K562 (cell line): ENCODE data around the gene GMPR. TPM values are rescaled to one million over a fixed set of nuclear protein-coding genes. Genes with fewer than 3 reads are reported as not detected.
A peak's percentile ranks its signal among the peaks of the same experiment; 100 is the strongest.

ENCODE experiments used
- ATF7 ChIP-seq: fragments of 450-650 bp; IDR thresholded peaks from 2 replicates; pipeline ENCODE4 v1.7.1; 2014; ENCODE audit warnings: mild to moderate bottlenecking, moderate library complexity
- CC2D1A ChIP-seq: fragments of 450-650 bp; IDR thresholded peaks from 2 replicates; pipeline ENCODE4 v1.6.1; 2017; ENCODE audit warnings: mild to moderate bottlenecking
- FOXJ2 ChIP-seq: fragments of 200-800 bp; sonication (Bioruptor generic); IDR thresholded peaks from 2 replicates; pipeline ENCODE4 v1.6.1; 2016; ENCODE audit warnings: missing genetic modification characterization, missing compliant biosample characterization
- GTF2F1 ChIP-seq: IDR thresholded peaks from 2 replicates; pipeline ENCODE4 v1.6.1; 2011; ENCODE audit warnings: low read depth, low read length, improper control_type of control experiment
- HMG20B ChIP-seq: fragments of 250-450 bp; sonication (Bioruptor Pico); IDR thresholded peaks from 2 replicates; pipeline ENCODE4 v1.5.0; 2021; ENCODE audit warnings: mild to moderate bottlenecking
- IFI16 ChIP-seq: fragments of 250-450 bp; sonication (Bioruptor Pico); IDR thresholded peaks from 2 replicates; pipeline ENCODE4 v2.1.2; 2022; ENCODE audit warnings: mild to moderate bottlenecking, inconsistent platforms
- KHSRP ChIP-seq: fragments of 450-650 bp; IDR thresholded peaks from 2 replicates; pipeline ENCODE4 v1.6.1; 2017
- KLF13 ChIP-seq: fragments of 450-650 bp; IDR thresholded peaks from 2 replicates; pipeline ENCODE4 v1.6.1; 2016; ENCODE audit warnings: missing genetic modification characterization, low read depth, mild to moderate bottlenecking, missing compliant biosample characterization, moderate library complexity, borderline replicate concordance
- MAFF ChIP-seq: IDR thresholded peaks from 2 replicates; pipeline ENCODE4 v1.6.1; 2012; ENCODE audit warnings: low read length, improper control_type of control experiment
- MYBL2 ChIP-seq, 2 experiments: fragments of 450-650 bp in 1 of 2; sonication (generic) in 1 of 2; formaldehyde crosslinking in 1 of 2; IDR thresholded peaks; 2 replicates each; pipeline versions ENCODE4 v1.6.1 to v1.8.1; 2017 to 2022; ENCODE audit warnings: borderline replicate concordance in 1 of 2, inconsistent platforms in 1 of 2, low read depth in 1 of 2, mild to moderate bottlenecking in 1 of 2, missing genetic modification reagents in 1 of 2, moderate library complexity in 1 of 2
- NFRKB ChIP-seq: fragments of 450-650 bp; IDR thresholded peaks from 2 replicates; pipeline ENCODE4 v1.6.1; 2016; ENCODE audit warnings: low read depth
- PCBP2 ChIP-seq: fragments of 200-400 bp; formaldehyde crosslinking; IDR thresholded peaks from 2 replicates; pipeline ENCODE4 v1.6.1; 2018; ENCODE audit warnings: low read length, low read depth, mild to moderate bottlenecking, moderate library complexity; ENCODE audit not compliant: poor library complexity, severe bottlenecking
- RB1 ChIP-seq: fragments of 450-650 bp; IDR thresholded peaks from 2 replicates; pipeline ENCODE4 v1.6.1; 2017; ENCODE audit warnings: low read depth, mild to moderate bottlenecking
- RBBP5 ChIP-seq: fragments of 200-600 bp; sonication (generic); IDR thresholded peaks from 2 replicates; pipeline ENCODE4 v1.6.1; 2012; ENCODE audit warnings: borderline replicate concordance, mild to moderate bottlenecking, low read length, control low read depth, inconsistent platforms; ENCODE audit not compliant: insufficient read depth, poor library complexity, severe bottlenecking
- RBM34 ChIP-seq: fragments of 200-400 bp; formaldehyde crosslinking; IDR thresholded peaks from 2 replicates; pipeline ENCODE4 v1.6.1; 2018; ENCODE audit warnings: low read length, borderline replicate concordance; ENCODE audit not compliant: insufficient read depth
- RCOR1 ChIP-seq, 2 experiments: IDR thresholded peaks; 2 replicates each; pipeline ENCODE4 v1.6.1; 2012; ENCODE audit warnings: low read depth in 2 of 2, low read length in 2 of 2, borderline replicate concordance in 1 of 2, improper control_type of control experiment in 1 of 2
- SETDB1 ChIP-seq: IDR thresholded peaks from one replicate; pipeline ENCODE4 v1.6.1; 2012; ENCODE audit warnings: low read length, control low read depth, inconsistent platforms
- TEAD1 ChIP-seq, 2 experiments: fragments of 450-650 bp in 1 of 2; sonication (generic) in 1 of 2; formaldehyde crosslinking; IDR thresholded peaks; 2 replicates each; pipeline versions ENCODE4 v1.4.0 to v1.8.0; 2020 to 2022; ENCODE audit warnings: mild to moderate bottlenecking in 2 of 2, missing genetic modification reagents in 1 of 2
- TEAD2 ChIP-seq: fragments of 450-650 bp; IDR thresholded peaks from 2 replicates; pipeline ENCODE4 v1.6.1; 2016; ENCODE audit warnings: missing genetic modification characterization, control low read depth, missing compliant biosample characterization
- WHSC1 ChIP-seq: IDR thresholded peaks from one replicate; pipeline ENCODE4 v1.6.1; 2012; ENCODE audit warnings: low read length, control low read depth, inconsistent platforms
- ZNF232 ChIP-seq: sonication (generic); formaldehyde crosslinking; IDR thresholded peaks from 2 replicates; pipeline ENCODE4 v1.8.0; 2022; ENCODE audit warnings: mild to moderate bottlenecking, missing genetic modification reagents
- polyA plus RNA-seq, 8 experiments: library from polyadenylated mRNA; depleted of rRNA in 4 of 8; stranded (reverse) in 5 of 8; unstranded in 3 of 8; fragments of >200 nt; fragmentation: Nextera tagmentation in 2 of 8; fragmentation: Illumina TruSeq in 1 of 8; extraction: Ambion mirVana in 2 of 8; extraction: Trizol in 1 of 8; gene quantifications; 2 replicates each; pipeline versions ENCODE4 v1.2.1 to v1.2.3, GENCODE V29; 2011 to 2014; ENCODE audit warnings: inconsistent platforms in 1 of 8, missing spikeins in 1 of 8
- total RNA-seq, 7 experiments: library from RNA; depleted of rRNA in 6 of 7; stranded (reverse); fragments of >200 nt in 6 of 7; fragmentation: Illumina TruSeq in 2 of 7; extraction: Trizol in 2 of 7; gene quantifications; 2 replicates each; pipeline versions ENCODE4 v1.2.1 to v1.2.3, GENCODE V29; 2011 to 2021; ENCODE audit warnings: low replicate concordance in 1 of 7
- TF ChIP-seq, protein P1 (sequence below): fragments of 450-650 bp; formaldehyde crosslinking; IDR thresholded peaks from 2 replicates; pipeline ENCODE4 v1.4.0; 2020; ENCODE audit warnings: mild to moderate bottlenecking, mixed read lengths
- TF ChIP-seq, protein P2 (sequence below): IDR thresholded peaks from 2 replicates; pipeline ENCODE4 v1.6.1; 2016; ENCODE audit warnings: missing genetic modification characterization, missing compliant biosample characterization
- TF ChIP-seq, protein P3 (sequence below): fragments of 250-450 bp; sonication (Bioruptor Pico); IDR thresholded peaks from 2 replicates; pipeline ENCODE4 v1.5.0; 2021

GMPR gene
- total and polyA plus RNA-seq, 9 of the 15 experiments (the other 6 are each of a cell fraction or from before 2014, with no cell fraction given), result 34.6 to 83.7 (median 49.8) TPM

DNA sequence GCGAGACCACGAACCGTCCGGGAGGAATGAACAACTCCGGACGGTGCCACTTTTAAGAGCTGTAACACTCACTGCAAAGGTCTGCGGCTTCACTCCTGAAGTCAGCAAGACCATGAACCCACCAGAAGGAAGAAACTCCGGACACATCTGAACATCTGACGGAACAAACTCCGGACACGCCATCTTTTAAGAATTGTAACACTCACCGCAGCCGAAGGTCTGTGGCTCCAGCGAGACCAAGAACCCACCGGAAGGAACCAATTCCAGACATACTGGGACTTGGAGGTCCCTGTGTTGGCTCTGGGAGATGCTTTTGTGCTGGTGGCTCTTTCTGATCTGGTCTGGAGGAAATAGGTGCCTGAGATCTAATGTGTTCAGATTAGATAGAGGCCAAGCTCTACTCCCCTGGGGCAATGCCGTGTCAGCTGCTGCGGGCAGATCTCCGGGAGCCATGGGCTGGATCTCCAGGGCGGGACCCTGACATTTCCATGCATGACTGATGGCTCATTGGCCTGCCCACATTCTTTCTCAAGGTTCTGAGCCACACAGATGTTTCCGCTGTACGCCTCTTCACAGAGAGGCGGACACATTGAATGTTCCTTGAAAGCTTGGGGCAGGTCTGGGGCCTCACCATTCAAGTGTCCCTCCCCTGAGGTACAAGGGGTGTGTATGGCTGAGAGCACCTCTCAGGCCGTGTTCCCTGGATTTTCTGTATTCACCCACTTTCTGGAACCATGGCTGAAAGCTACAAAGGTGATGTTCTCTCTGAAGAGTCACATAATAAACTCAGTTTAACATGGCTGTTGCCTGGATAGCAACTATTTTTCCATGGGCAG, 29.3 kb downstream of the GMPR start (continued):
- TF ChIP-seq FOXJ2 (no peak; the same call in 1 of the 2 replicates), ATF7 (peak; percentile 83), GTF2F1 (peak; percentile 83), ZNF232 (CRISPR knock-in tag) (no peak), MAFF (no peak), RBBP5 (peak; percentile 19), KHSRP (no peak), PCBP2 (no peak), RCOR1 (IDR thresholded peaks at IDR 0.05; ENCODE audit: borderline replicate concordance in 1 of 2, low read depth in 2 of 2, low read length in 2 of 2) (peak; percentile 80 to 96), KLF13 (tag) (no peak), RB1 (0 out of 2 replicates have a peak, but pooled peaks have one; percentile 49), HMG20B (no peak), IFI16 (CRISPR knock-in tag) (0 out of 2 replicates have a peak, but pooled peaks have one; percentile 28), TEAD2 (peak; percentile 71; the same call in 1 of the 2 replicates), SETDB1 (no peak), TEAD1 (CRISPR knock-in tag; IDR thresholded peaks at IDR 0.05) (peak; percentile 22 to 97; a peak in 3 of 4 replicates), WHSC1 (no peak), MYBL2 (IDR thresholded peaks at IDR 0.05; ENCODE audit: low read depth) (no peak), MYBL2 (CRISPR knock-in tag; IDR thresholded peaks at IDR 0.05; ENCODE audit: borderline replicate concordance) (no peak), CC2D1A (peak; percentile 100), NFRKB (peak; percentile 88), RBM34 (no peak)
- TF ChIP-seq, protein P1, sequence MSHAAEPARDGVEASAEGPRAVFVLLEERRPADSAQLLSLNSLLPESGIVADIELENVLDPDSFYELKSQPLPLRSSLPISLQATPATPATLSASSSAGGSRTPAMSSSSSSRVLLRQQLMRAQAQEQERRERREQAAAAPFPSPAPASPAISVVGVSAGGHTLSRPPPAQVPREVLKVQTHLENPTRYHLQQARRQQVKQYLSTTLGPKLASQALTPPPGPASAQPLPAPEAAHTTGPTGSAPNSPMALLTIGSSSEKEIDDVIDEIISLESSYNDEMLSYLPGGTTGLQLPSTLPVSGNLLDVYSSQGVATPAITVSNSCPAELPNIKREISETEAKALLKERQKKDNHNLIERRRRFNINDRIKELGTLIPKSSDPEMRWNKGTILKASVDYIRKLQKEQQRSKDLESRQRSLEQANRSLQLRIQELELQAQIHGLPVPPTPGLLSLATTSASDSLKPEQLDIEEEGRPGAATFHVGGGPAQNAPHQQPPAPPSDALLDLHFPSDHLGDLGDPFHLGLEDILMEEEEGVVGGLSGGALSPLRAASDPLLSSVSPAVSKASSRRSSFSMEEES (CRISPR knock-in tag), result no peak
- TF ChIP-seq, protein P2, sequence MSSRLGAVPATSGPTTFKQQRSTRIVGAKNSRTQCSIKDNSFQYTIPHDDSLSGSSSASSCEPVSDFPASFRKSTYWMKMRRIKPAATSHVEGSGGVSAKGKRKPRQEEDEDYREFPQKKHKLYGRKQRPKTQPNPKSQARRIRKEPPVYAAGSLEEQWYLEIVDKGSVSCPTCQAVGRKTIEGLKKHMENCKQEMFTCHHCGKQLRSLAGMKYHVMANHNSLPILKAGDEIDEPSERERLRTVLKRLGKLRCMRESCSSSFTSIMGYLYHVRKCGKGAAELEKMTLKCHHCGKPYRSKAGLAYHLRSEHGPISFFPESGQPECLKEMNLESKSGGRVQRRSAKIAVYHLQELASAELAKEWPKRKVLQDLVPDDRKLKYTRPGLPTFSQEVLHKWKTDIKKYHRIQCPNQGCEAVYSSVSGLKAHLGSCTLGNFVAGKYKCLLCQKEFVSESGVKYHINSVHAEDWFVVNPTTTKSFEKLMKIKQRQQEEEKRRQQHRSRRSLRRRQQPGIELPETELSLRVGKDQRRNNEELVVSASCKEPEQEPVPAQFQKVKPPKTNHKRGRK (tag), result no peak
- TF ChIP-seq, protein P3, sequence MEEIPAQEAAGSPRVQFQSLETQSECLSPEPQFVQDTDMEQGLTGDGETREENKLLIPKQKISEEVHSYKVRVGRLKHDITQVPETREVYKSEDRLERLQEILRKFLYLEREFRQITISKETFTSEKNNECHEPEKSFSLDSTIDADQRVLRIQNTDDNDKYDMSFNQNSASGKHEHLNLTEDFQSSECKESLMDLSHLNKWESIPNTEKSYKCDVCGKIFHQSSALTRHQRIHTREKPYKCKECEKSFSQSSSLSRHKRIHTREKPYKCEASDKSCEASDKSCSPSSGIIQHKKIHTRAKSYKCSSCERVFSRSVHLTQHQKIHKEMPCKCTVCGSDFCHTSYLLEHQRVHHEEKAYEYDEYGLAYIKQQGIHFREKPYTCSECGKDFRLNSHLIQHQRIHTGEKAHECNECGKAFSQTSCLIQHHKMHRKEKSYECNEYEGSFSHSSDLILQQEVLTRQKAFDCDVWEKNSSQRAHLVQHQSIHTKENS (CRISPR knock-in tag), result no peak
